ENCODE results near the gene ZP4. TPM values are rescaled to one million over a fixed set of nuclear protein-coding genes. Genes with fewer than 3 reads are reported as not detected.

The ZP4 gene
- total and polyA plus RNA-seq, 9 of the 15 experiments (the other 6 are each of a cell fraction or from before 2014, with no cell fraction given) = not detected

GRCh38 chr1:237834461-237834860, 56.3 kb downstream of the ZP4 start:
- DNase-seq (ENCODE audit: extremely low read depth in 1 of 4, low spot score in 3 of 4) = no peak
- Histone ChIP-seq H3K36me3 (ENCODE audit: control insufficient read depth, insufficient read depth, low read length) (no peaks in the 10 kb centered on the region), H3K9ac (ENCODE audit: insufficient read depth in 1 of 2, low read depth in 2 of 2, low read length in 2 of 2) (no peak overlapping the region), H3K27me3 (ENCODE audit: control insufficient read depth in 2 of 2, insufficient read depth in 2 of 2, low read length in 2 of 2) (no peaks in the 10 kb centered on the region), H3K4me3 (no peak overlapping the region), H4K20me1 (replicated peaks; ENCODE audit: control insufficient read depth, insufficient read depth, low read length) (no peaks in the 10 kb centered on the region), H3K9me3 (replicated peaks; ENCODE audit: control insufficient read depth, insufficient read depth, low read depth, low read length) (no peaks in the 10 kb centered on the region), H3K27ac (ENCODE audit: extremely low read depth, low read depth, low read length) (no peak overlapping the region), H3K4me2 (ENCODE audit: insufficient read depth, low read length) (no peak overlapping the region), H3K9me1 (ENCODE audit: control insufficient read depth, insufficient read depth, low read length) (no peaks in the 10 kb centered on the region), H3K79me2 (ENCODE audit: control insufficient read depth, insufficient read depth, low read length) (no peaks in the 10 kb centered on the region), H3K4me1 (replicated peaks in 1 of 2; ENCODE audit: control insufficient read depth in 2 of 2, insufficient read depth in 2 of 2, low read length in 2 of 2) (no peaks in the 10 kb centered on the region), H2AFZ (ENCODE audit: low read depth, low read length) (no peak overlapping the region)
- intact Hi-C loops (cut with micrococcal nuclease) = no loop called here
- CTCF ChIA-PET (ENCODE audit: low intra/inter-chr PET ratio) = no interaction called here
- ATAC-seq = no peak
- no TSS peak for BruUV-seq (replicated peaks)
- in situ Hi-C loops (cut with MboI) = no loop called here
- FAIRE-seq = no peak
- POLR2A ChIA-PET = no interaction called here
- 0% methylated on average over 3 of the region's 3 CpGs for WGBS (ENCODE audit: insufficient coverage, low coverage, missing lambda C conversion rate)
- TF ChIP-seq ZNF280A (IDR thresholded peaks at IDR 0.05; ENCODE audit: low read depth, partially characterized antibody) = no peak
- TF ChIP-seq CXXC5 (CRISPR knock-in tag; IDR thresholded peaks at IDR 0.05) = no peak
- TF ChIP-seq ZNF232 (CRISPR knock-in tag; IDR thresholded peaks at IDR 0.05) = no peak
- no peak for TF ChIP-seq TCF15 (CRISPR knock-in tag; IDR thresholded peaks at IDR 0.05)
- no peak for TF ChIP-seq PBX2 (CRISPR knock-in tag; IDR thresholded peaks at IDR 0.05; ENCODE audit: low read depth)
- no peak for TF ChIP-seq PBX2 (tag; conservative IDR thresholded peaks at IDR 0.05; ENCODE audit: low read depth)
- TF ChIP-seq CHD1 (IDR thresholded peaks at IDR 0.05; ENCODE audit: low read length) = no peak
- no peak for TF ChIP-seq EGR1 (conservative IDR thresholded peaks at IDR 0.05)
- no peak for TF ChIP-seq MITF (IDR thresholded peaks at IDR 0.05)
- TF ChIP-seq BHLHE40 (IDR thresholded peaks at IDR 0.05; ENCODE audit: low read length) = no peak
- no peak for TF ChIP-seq ZNF740 (CRISPR knock-in tag; IDR thresholded peaks at IDR 0.05)
- no peak for TF ChIP-seq ZNF740 (tag; IDR thresholded peaks at IDR 0.05)
- TF ChIP-seq ZNF695 (CRISPR knock-in tag; IDR thresholded peaks at IDR 0.05) = no peak
- TF ChIP-seq ESRRB (CRISPR knock-in tag; IDR thresholded peaks at IDR 0.05; ENCODE audit: borderline replicate concordance) = no peak
- TF ChIP-seq SPI1 (IDR thresholded peaks at IDR 0.05; ENCODE audit: borderline replicate concordance, low read depth, low read length) = no peak
- no peak for TF ChIP-seq KAT7 (CRISPR knock-in tag; IDR thresholded peaks at IDR 0.05; ENCODE audit: borderline replicate concordance)

All from K562 (cell line).